Tibial nerve (tissue), 4 donors: ENCODE data around the gene MBP.

ENCODE experiments used
- EP300 ChIP-seq, 2 donors: sonication (generic); formaldehyde crosslinking; IDR thresholded peaks; one replicate each; pipeline ENCODE4 v1.6.1; 2017; ENCODE audit warnings: antibody characterized with exemption in 2 of 2, mild to moderate bottlenecking in 1 of 2
- POLR2A ChIP-seq, 2 donors: fragments of 450-650 bp; IDR thresholded peaks; one replicate each; pipeline ENCODE4 v1.6.1; 2017; ENCODE audit warnings: antibody characterized with exemption in 2 of 2, mild to moderate bottlenecking in 2 of 2, moderate library complexity in 2 of 2
- TF ChIP-seq, protein P1 (sequence below), 5 experiments: fragments of 200-600 bp in 3 of 5; fragments of 450-650 bp in 2 of 5; sonication (generic) in 3 of 5; IDR thresholded peaks; one replicate each; pipeline ENCODE4 v1.5.1; 2016 to 2019; ENCODE audit warnings: antibody characterized with exemption in 5 of 5, mild to moderate bottlenecking in 3 of 5, moderate library complexity in 2 of 5

DNA sequence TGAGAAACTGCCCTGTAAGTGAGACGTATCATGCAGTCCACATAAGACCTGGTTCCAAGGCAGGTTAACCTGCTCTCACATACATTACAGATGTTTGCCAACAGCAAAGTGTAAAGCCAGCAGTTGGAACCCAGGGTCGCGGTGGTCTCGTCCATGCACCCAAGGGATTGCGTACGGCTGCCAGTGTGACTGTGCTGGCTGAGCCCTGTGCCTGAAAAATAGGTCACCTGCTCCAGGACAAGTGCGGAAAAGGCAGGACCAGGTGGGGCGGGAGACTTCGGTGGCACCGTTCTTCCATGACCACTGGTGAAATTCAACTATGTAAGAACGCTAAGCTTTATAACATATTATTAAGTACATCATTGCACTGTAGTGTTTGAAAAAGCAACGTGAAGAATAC is 110.5 kb downstream of the MBP start:
- TF ChIP-seq, protein P1, sequence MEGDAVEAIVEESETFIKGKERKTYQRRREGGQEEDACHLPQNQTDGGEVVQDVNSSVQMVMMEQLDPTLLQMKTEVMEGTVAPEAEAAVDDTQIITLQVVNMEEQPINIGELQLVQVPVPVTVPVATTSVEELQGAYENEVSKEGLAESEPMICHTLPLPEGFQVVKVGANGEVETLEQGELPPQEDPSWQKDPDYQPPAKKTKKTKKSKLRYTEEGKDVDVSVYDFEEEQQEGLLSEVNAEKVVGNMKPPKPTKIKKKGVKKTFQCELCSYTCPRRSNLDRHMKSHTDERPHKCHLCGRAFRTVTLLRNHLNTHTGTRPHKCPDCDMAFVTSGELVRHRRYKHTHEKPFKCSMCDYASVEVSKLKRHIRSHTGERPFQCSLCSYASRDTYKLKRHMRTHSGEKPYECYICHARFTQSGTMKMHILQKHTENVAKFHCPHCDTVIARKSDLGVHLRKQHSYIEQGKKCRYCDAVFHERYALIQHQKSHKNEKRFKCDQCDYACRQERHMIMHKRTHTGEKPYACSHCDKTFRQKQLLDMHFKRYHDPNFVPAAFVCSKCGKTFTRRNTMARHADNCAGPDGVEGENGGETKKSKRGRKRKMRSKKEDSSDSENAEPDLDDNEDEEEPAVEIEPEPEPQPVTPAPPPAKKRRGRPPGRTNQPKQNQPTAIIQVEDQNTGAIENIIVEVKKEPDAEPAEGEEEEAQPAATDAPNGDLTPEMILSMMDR (IDR thresholded peaks at IDR 0.05), result no peak
- TF ChIP-seq POLR2A (IDR thresholded peaks at IDR 0.05), result no peak
- no peak for TF ChIP-seq EP300 (IDR thresholded peaks at IDR 0.05)
